ENCODE data around the gene IL16.
"Not testable (repeated sequence)": the region's sequence is repeated elsewhere in the genome, so short reads cannot be mapped to it uniquely, and the experiment has no call there.

IL16 gene

DNA sequence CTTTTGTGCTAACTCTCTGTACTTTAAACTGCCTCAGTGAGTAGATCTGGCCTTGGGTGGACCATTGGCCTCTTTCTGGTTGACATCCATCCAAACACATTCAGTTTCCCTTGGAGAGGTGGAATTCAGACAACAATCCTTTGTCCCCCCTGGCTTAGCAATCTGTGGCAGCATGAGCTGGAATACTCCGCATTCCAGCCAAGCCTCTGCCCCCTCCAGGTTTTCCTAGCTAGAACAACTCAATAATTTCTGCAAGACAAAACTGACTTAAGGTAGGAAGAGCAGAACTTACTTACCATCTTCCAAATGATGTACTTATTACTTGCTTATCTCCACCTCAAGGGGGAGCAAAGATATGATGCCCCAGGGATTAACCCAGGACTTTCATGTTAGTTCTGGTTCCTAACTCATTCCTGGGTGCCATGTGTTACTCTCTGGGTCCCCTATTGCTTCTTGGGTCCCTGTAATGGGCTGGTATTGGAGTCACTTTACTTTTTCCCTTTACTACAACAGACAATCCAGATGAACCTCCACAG lies 21.8 kb upstream of the IL16 start:
- no peak for DNase-seq (ENCODE audit: low spot score)

DNA sequence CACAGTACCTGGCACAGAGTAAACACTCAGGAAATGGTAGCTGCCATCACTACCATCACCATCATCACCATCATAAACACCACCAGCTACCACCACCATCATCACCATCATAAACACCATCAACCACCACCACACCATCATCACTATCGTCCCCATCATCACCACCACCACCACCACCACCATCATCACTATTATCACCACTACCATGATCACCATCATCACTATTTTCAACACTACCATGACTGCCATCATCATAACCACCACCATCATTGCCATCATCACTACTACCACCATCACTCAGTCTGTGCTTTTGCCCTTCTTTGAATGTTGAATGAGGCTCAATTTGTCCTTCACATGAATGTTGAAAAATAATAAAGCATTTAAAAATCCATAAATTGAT lies 21.2 kb upstream of the IL16 start:
- DNase-seq (ENCODE audit: low spot score), result no peak

DNA sequence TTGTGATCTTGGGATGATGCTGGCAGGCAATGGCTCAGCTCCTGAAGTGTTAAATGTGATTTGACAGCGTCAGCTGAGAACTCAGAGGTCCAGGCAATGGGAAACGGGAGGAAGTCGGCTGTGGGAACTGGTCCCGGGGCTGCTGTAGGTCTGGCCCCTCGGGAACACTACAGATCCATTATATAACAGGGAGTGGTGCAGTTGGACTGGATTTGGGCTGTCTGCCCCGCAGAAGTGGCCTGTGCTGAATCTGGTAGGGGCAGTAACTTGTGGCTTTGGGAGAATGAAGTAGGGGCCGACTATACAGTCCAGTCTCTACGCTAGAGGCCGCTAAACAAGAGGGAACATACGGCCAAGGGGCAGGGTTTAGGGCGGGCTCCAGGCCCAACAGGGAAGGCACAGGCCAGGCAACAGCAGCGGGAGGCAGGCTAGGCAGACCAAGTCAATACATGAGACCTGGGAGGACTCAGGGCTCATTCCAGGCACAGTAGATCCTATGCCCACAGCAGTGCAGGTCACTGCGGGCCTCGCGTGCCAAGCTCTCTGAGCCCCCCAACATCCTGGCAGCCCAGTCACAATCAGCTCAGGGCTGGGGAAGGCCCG lies 20.3 kb upstream of the IL16 start:
- DNase-seq (ENCODE audit: low spot score), result no peak

DNA sequence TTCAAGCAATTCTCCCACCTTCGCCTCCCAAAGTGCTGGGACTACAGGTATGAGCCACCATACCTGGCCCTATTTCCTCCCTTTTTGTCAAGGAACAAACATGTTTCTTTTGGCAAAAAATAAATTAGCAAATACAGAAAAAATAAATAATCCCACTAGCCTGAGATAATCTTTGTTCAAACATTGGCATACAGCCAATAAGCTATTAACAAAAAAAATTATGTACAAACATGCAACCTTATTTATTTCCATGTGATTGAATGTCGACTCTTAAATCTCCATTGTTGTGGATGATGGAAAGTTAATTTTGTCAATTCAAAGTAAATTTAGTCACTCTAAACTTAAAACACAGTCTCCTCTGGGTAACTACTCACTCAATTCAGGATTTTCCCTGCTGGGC lies 18.3 kb upstream of the IL16 start:
- DNase-seq (ENCODE audit: low spot score), result no peak

GRCh38 chr15:81181220-81181619 lies 15.5 kb upstream of the IL16 start:
- DNase-seq (ENCODE audit: low spot score), result no peak

DNA sequence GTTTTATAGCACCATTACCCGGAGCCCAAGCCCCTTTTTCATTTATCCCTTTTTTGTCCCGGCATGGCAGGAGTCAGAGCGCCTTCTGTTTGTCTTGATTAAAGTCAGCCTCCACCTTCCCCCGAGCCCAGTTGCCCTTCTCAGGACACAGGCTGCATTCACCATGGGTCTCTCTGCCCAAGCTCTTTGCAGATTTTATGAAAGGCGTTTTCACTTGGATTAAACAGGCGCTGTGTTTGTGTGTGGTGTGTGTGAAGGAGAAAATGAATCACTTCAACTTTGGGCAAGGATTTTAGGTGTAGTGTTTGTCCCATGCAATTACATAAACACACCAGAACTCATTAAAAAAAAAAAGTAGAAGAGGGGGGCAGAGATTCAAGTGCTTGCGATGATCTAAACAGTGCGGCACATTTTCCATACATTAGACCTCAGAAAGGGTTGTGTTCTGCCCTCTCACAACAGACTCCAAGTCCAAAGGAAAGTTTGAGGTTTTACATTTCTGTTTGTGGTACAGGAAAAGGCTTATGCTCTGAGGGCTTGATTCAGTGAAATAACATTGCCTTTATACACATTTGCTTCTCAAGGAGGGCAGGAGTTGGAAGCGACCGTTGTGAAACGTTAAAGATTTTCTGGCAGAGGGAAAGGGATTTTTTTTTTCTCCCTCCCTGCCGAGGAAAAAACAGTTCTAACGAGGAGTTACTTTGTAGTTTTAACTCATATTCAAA lies 14.5 kb upstream of the IL16 start:
- no peak for DNase-seq (ENCODE audit: low spot score)

DNA sequence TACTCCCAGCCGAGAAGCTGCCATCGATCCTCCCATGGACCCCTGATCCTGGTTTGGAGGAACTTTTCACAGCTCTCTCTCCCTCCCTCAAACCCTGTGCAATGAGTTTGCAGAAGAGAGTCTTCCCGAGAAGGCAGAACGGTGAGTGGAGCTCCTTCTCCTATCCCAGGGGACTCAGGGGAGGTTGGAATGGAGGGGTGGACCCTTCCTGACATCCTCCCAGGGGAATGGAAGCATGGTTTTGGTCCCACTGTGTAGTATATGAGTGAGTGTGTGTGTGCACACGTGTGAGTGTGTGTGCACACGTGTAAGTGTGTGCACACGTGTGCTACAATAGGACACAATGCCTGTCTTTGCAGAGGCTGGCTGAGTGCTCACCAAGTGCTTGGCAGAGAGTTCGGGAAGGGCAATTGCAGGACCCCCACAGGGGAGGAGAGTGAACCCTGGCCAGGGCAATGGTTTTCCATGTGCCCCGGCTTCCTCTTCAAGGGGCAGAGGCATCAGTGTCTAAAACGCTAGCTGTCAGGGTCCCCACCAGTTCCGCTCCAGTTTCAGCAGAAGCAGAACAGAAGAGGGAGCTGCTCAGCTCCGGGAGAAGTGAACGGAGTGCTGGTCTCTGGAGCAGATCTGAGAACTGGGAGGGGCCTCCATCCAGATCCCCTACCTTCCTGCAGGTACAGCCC lies 13.8 kb upstream of the IL16 start:
- DNase-seq (ENCODE audit: low spot score), result no peak

DNA sequence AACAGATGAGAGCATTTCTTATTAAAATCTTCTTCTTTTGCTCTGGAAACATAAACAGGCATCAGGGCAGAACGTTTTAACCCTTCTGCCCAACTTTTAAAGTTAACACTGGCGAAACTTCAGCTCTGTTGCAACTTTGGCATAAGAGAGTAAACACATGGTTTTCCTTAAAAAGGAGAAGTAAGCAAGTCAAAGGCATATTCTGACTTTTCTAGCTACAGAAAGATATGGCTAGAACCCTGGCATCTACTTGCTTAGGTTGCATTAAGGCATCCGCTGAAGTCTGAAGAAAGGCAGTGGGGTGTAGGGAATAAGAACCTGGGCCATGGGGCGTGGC lies 13.3 kb upstream of the IL16 start:
- no peak for DNase-seq (ENCODE audit: low spot score)

DNA sequence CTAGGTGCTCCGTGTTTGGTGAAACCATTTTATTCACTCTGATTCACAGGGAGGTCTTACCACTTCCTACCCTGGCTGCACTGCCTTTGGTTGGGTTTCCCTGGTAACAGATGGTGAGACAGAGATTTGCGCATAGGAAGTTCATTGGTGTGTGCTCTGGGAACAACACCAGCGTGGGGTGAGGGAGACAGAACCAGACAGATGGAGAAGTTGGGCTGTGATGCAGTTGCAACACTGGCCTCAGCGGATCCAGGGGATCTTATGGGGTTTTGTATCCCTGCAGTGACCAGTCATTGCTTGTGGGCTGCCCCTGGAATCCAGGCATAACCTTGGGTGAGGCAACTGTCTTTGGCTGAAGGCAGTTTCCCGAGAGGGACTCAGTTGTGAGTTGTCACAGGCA lies 12.5 kb upstream of the IL16 start:
- DNase-seq (ENCODE audit: low spot score), result no peak

- no peak for DNase-seq (ENCODE audit: low spot score)
Measured at GRCh38 chr15:81185631-81186295, 10.9 kb upstream of the IL16 start.

DNA sequence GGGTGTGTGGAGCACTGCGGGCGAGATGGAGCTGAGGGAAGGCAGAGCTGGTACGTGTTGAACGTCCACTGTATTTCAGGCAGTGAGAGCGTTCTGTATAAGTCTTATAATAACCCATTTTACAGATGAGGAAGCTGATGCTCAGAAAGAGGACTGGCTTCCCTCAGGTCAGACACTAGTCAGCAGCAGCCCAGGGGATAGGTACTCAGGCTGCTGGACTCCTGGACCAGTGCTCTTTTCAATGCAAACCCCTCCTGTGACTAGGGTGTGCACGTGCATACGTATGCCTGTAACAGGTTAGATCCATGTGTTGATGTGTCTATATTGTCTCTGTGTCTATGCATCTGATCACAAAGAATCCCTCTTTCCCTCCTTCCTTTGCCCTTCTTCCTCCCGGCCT lies 8.3 kb upstream of the IL16 start:
- DNase-seq (ENCODE audit: low spot score), result no peak

GRCh38 chr15:81189583-81190283 lies 6.9 kb upstream of the IL16 start:
- DNase-seq (ENCODE audit: low spot score), result no peak

GRCh38 chr15:81190922-81191507 lies 5.7 kb upstream of the IL16 start:
- no peak for DNase-seq (ENCODE audit: low spot score)

DNA sequence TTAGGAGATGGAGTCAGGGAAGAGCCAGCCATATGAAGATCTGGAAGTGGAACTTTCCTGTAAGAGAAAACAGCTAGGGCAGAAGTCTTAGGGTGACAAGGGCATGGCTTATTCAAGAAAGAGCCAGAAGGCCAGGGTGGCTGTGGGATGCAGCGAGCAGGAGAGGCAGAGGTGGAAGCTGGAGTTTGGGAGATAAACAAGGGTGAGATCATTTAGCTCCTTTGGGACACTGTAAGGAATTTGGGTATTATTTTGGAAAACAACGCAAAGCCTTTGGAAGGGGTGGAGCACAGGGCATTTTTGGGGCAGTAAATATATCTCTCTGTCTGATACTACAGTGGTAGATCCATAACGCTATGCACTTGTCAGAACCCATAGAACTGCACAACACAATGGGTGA lies 5.0 kb upstream of the IL16 start:
- no peak for DNase-seq (ENCODE audit: low spot score)

DNA sequence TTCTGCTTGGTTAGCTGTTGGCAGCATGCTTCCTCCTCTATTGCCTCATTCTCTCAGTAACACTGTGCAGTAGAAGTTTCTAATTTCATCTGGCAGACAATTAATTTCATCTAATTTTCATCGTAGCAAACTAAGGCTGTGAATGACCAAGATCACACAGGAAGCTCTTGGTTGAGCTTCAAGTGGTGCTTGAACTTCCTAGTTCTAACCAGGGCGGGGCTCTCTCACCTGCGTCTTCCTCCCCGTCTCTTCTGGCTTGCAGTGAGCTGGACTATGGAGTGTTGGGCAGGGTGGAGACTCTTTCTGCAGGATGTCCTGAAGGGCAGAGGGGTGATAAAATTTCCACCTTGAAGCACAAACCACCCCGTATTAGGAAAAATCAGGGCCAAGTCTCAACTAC lies 2.0 kb upstream of the IL16 start:
- no peak for DNase-seq (ENCODE audit: low spot score)

- no peak for DNase-seq (ENCODE audit: low spot score)
Measured at GRCh38 chr15:81195339-81195864, 1.3 kb upstream of the IL16 start.

GRCh38 chr15:81197255-81197630 lies 564 bp downstream of the IL16 start:
- DNase-seq (ENCODE audit: low spot score), result no peak

DNA sequence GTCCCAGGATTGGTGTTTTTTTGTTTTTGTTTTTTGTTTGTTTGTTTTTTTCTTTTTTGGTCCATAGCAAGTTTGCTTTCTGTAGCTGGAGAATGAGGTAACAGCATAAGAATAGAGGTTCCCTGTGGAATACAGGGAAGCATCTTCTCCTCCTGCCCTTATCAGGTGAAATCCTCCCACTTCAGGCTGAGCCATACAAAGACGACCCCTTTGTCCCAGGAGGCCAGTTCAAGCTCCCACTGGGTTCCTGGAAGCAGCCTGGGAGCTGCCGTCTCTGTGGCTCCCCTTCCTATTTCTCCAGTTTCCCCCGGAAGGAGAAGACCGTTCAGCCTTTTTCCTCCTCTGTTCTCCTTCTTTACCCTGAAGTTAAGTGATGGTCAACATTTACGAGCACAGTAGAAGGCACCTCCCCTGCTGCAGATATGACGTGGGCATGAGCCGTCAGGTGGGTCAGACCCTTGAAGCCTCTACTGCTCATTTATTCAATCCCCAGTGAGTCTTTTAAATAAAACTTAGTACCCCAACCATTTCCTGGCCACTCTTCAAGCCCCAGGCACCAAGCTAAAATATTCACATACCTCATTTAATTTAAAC lies 1.1 kb downstream of the IL16 start:
- no peak for DNase-seq (ENCODE audit: low spot score)

DNA sequence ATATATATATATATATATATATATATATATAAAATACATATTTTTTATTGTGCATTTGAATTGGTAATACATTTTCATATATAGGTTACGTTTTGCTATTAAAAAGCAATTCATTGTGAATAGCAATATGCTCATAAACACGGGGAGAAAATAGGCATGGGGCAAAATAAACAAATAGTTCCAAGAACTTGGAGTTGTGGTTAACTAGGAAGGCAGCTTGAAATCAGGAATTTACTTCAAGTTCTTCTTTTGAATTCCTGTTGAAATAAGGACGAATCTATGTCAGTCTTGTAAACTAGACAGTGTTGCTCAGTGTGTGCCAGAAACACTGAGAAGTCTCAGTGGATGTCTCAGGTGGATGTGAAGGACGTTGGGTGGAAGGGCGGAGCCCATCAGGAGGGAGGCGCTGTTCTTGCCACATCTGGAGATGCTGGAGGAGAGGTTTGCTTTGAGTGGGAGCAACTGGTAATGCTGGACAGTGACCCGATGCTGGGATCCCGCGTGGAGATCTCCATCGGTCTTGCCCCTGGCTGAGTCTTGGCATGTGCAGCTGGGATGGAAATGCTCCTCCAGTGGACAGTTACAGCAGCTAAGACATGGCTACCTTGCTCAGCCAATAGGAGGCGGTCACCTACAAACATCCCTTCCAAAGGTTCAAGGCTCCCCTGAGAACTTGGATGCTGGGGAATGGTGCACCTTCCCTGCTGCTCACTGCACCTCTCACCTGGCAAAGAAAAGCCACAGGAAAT lies 2.5 kb downstream of the IL16 start:
- DNase-seq (ENCODE audit: low spot score), result no peak

DNA sequence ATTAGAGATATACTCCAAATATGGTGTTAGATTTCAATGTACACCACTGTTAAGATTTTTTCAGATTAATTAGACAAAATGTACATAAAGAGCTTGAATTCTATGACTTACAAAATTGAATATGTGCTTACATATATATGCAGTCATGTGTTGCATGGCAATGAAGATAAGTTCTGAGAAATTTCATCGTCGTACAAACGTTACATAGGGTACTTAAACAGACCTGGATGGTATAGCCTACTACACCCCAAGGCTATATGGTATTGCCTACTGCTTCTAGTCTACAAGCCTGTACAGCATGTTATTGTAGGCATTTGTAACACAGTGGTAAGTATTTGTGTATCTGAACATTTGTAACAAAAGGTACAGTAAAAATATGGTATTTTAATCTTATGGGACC lies 9.3 kb downstream of the IL16 start:
- DNase-seq (ENCODE audit: low spot score), result no peak

DNA sequence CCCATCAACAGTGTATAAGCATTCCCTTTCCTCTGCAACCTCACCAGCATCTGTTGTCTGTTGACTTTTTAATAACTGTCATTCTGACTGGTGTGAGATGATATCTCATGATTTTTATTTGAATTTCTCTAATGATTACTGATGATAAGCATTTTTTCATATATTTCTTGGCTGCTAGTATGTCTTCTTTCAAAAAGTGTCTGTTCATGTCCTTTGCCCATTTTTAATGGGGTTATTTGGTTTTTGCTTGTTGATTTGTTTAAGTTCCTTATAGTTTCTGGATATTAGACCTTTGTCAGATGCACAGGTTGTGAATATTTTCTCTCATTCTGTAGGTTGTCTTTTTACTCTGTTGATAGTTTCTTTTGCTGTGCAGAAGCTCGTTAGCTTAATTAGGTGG lies 11.3 kb downstream of the IL16 start:
- DNase-seq (ENCODE audit: low spot score), result not testable (repeated sequence)

All from CD4-positive, alpha-beta T cell treated with Interleukin-6 at 100 ng/mL for 8 hours (primary cell).